MM.1S (cell line): ENCODE measurements around the gene GGT6.
"Not testable (repeated sequence)": the region's sequence is repeated elsewhere in the genome, so short reads cannot be mapped to it uniquely, and the experiment has no call there.

Experiments
- DNase-seq: peaks from one replicate; pipeline ENCODE4 v3.0.0-alpha.2; 2015
- H2AFZ ChIP-seq: fragments of 300-600 bp; sonication (generic); 2 replicates; pipeline ENCODE4 v1.6.0; 2016; ENCODE audit warnings: antibody characterized with exemption, low read length
- H3F3A ChIP-seq: fragments of 300-600 bp; sonication (generic); 2 replicates; pipeline ENCODE4 v1.6.1; 2016; ENCODE audit warnings: mild to moderate bottlenecking, antibody characterized with exemption, low read length, moderate library complexity, mixed read lengths; ENCODE audit not compliant: insufficient read depth
- H3K27ac ChIP-seq: fragments of 300-600 bp; sonication (generic); 2 replicates; pipeline ENCODE4 v1.5.1; 2016; ENCODE audit warnings: mild to moderate bottlenecking, low read length
- H3K27me3 ChIP-seq: fragments of 300-600 bp; sonication (generic); replicated peaks from 2 replicates; pipeline ENCODE4 v1.6.0; 2016; ENCODE audit warnings: low read length; ENCODE audit not compliant: insufficient read depth
- H3K36me3 ChIP-seq: fragments of 300-600 bp; sonication (generic); replicated peaks from 2 replicates; pipeline ENCODE4 v1.6.1; 2016; ENCODE audit warnings: mild to moderate bottlenecking, low read length, mixed read lengths; ENCODE audit not compliant: insufficient read depth
- H3K4me1 ChIP-seq: fragments of 300-600 bp; sonication (generic); 2 replicates; pipeline ENCODE4 v1.6.1; 2016; ENCODE audit warnings: low read length, mixed read lengths
- H3K4me2 ChIP-seq: fragments of 300-600 bp; sonication (generic); 2 replicates; pipeline ENCODE4 v1.6.0; 2016; ENCODE audit warnings: low read depth, low read length
- H3K4me3 ChIP-seq: fragments of 300-600 bp; sonication (generic); 2 replicates; pipeline ENCODE4 v1.5.1; 2016; ENCODE audit warnings: low read length, mixed read lengths
- H3K79me2 ChIP-seq: fragments of 300-600 bp; sonication (generic); 2 replicates; pipeline ENCODE4 v1.6.1; 2016; ENCODE audit warnings: mixed run types, low read length, mixed read lengths
- H3K9ac ChIP-seq: fragments of 300-600 bp; sonication (generic); 2 replicates; pipeline ENCODE4 v1.6.1; 2016; ENCODE audit warnings: low read length, mixed read lengths
- H3K9me2 ChIP-seq: fragments of 300-600 bp; sonication (generic); replicated peaks from 2 replicates; pipeline ENCODE4 v1.6.1; 2016; ENCODE audit warnings: mild to moderate bottlenecking, low read length, mixed read lengths; ENCODE audit not compliant: insufficient read depth
- H3K9me3 ChIP-seq: fragments of 300-600 bp; sonication (generic); replicated peaks from 2 replicates; pipeline ENCODE4 v1.6.1; 2016; ENCODE audit warnings: mild to moderate bottlenecking, low read length, mixed read lengths; ENCODE audit not compliant: insufficient read depth
- H4K20me1 ChIP-seq: fragments of 300-600 bp; sonication (generic); 2 replicates; pipeline ENCODE4 v1.6.1; 2016; ENCODE audit warnings: mild to moderate bottlenecking, low read length, moderate library complexity, mixed read lengths; ENCODE audit not compliant: insufficient read depth
- CTCF ChIP-seq: fragments of 300-600 bp; sonication (generic); IDR thresholded peaks from 2 replicates; pipeline ENCODE4 v1.5.1; 2016; ENCODE audit warnings: antibody characterized with exemption, low read length, mixed read lengths
- EZH2 ChIP-seq: fragments of 300-600 bp; sonication (generic); optimal IDR thresholded peaks from 2 replicates; pipeline ENCODE3; 2017; ENCODE audit warnings: low read depth, mild to moderate bottlenecking, antibody characterized with exemption, low read length, mixed read lengths
- EZH2phosphoT487 ChIP-seq: fragments of 300-600 bp; sonication (generic); IDR thresholded peaks from 2 replicates; pipeline ENCODE4 v1.6.1; 2018; ENCODE audit warnings: antibody characterized with exemption, low read length

The GGT6 gene

GRCh38 chr17:4597975-4598374, 37.6 kb upstream of the GGT6 start:
- no peaks in the 10 kb centered on the region for H3K36me3 ChIP-seq
- no peaks in the 10 kb centered on the region for H3K9me2 ChIP-seq
- no peaks in the 10 kb centered on the region for H4K20me1 ChIP-seq
- no peak overlapping the region for H3K4me2 ChIP-seq
- TF ChIP-seq CTCF (no peak), EZH2 (no peak), EZH2phosphoT487 (no peak)
- no peaks in the 10 kb centered on the region for H3K9me3 ChIP-seq
- H3K4me3 ChIP-seq: no peak overlapping the region
- no peak overlapping the region for H3K27ac ChIP-seq
- no peak for DNase-seq
- no peak overlapping the region for H3K9ac ChIP-seq
- H2AFZ ChIP-seq: no peak overlapping the region
- no peaks in the 10 kb centered on the region for H3K79me2 ChIP-seq
- peaks cover 82% of the 10 kb centered on the region for H3K27me3 ChIP-seq
- no peaks in the 10 kb centered on the region for H3F3A ChIP-seq
- H3K4me1 ChIP-seq: no peaks in the 10 kb centered on the region

- Histone ChIP-seq H4K20me1 (no peaks in the 10 kb centered on the region), H3K9ac (no peak overlapping the region), H3K4me1 (no peaks in the 10 kb centered on the region), H3K27me3 (peaks cover 91% of the 10 kb centered on the region), H3F3A (no peaks in the 10 kb centered on the region), H3K27ac (no peak overlapping the region), H3K9me2 (no peaks in the 10 kb centered on the region), H3K36me3 (no peaks in the 10 kb centered on the region), H2AFZ (no peak overlapping the region), H3K4me3 (no peak overlapping the region), H3K79me2 (no peaks in the 10 kb centered on the region), H3K4me2 (no peak overlapping the region), H3K9me3 (no peaks in the 10 kb centered on the region)
- DNase-seq: no peak
- TF ChIP-seq CTCF (no peak), EZH2phosphoT487 (no peak), EZH2 (no peak)
Measured at GRCh38 chr17:4596636-4597380, 36.4 kb upstream of the GGT6 start.

GRCh38 chr17:4595685-4596342, 35.4 kb upstream of the GGT6 start:
- H3K9ac ChIP-seq, H3K4me1 ChIP-seq: not testable (repeated sequence)

More at GRCh38 chr17:4595685-4596342, 35.4 kb upstream of the GGT6 start:
- not testable (repeated sequence) for H3K9me3 ChIP-seq, H3K4me2 ChIP-seq, DNase-seq, H3K27ac ChIP-seq, H4K20me1 ChIP-seq, H3F3A ChIP-seq, H3K9me2 ChIP-seq, H3K4me3 ChIP-seq, H3K36me3 ChIP-seq, H3K79me2 ChIP-seq, H2AFZ ChIP-seq
- peaks cover 91% of the 10 kb centered on the region for H3K27me3 ChIP-seq
